NCI-H69 (cell line): ENCODE results near the gene ZNF184.

Experiments
- DNase-seq: peaks from one replicate; lab custom pipeline; 2025; lab: John Stamatoyannopoulos, UW

The ZNF184 gene

GRCh38 chr6:27472617-27473400 is at the start of gene ZNF184:
ZNF184 (minus strand) TSS chr6:27473105; CDS start chr6:27472294, 811 bp downstream.
- DNase-seq, result peak; percentile 100

GRCh38 chr6:27518881-27519795 is 46.2 kb upstream of the ZNF184 start:
- peak; percentile 88 for DNase-seq

- peak; percentile 60 for DNase-seq
Measured at GRCh38 chr6:27517928-27518787, 45.3 kb upstream of the ZNF184 start.

GRCh38 chr6:27517238-27517637 is 44.3 kb upstream of the ZNF184 start:
- no peak for DNase-seq

- DNase-seq, result no peak
Measured at GRCh38 chr6:27514906-27515495, 42.1 kb upstream of the ZNF184 start.

GRCh38 chr6:27512525-27512924 is 39.6 kb upstream of the ZNF184 start:
- no peak for DNase-seq

- DNase-seq, result no peak
Measured at GRCh38 chr6:27507041-27507956, 34.4 kb upstream of the ZNF184 start.

GRCh38 chr6:27505209-27506027 is 32.5 kb upstream of the ZNF184 start:
- DNase-seq, result peak; percentile 96

- DNase-seq, result peak; percentile 74
Measured at GRCh38 chr6:27503436-27504030, 30.6 kb upstream of the ZNF184 start.

- peak; percentile 92 for DNase-seq
Measured at GRCh38 chr6:27502508-27503435, 29.9 kb upstream of the ZNF184 start.

GRCh38 chr6:27501187-27501586 is 28.3 kb upstream of the ZNF184 start:
- DNase-seq, result no peak

- DNase-seq, result no peak
Measured at GRCh38 chr6:27500177-27500576, 27.3 kb upstream of the ZNF184 start.

- peak; percentile 88 for DNase-seq
Measured at GRCh38 chr6:27495386-27496135, 22.7 kb upstream of the ZNF184 start.

GRCh38 chr6:27494987-27495385 is 22.1 kb upstream of the ZNF184 start:
- DNase-seq, result no peak

GRCh38 chr6:27494103-27494502 is 21.2 kb upstream of the ZNF184 start:
- DNase-seq, result no peak

GRCh38 chr6:27492631-27493190 is 19.8 kb upstream of the ZNF184 start:
- DNase-seq, result no peak
